K562 (cell line): ENCODE data around the gene PTP4A2. TPM values are rescaled to one million over a fixed set of nuclear protein-coding genes. Genes with fewer than 3 reads are reported as not detected.

Source experiments
- CAMTA2 ChIP-seq: fragments of 250-450 bp; sonication (Bioruptor Pico); conservative IDR thresholded peaks from 2 replicates; pipeline ENCODE4 v1.5.1; 2022
- ETS1 ChIP-seq: conservative IDR thresholded peaks from 2 replicates; pipeline ENCODE4 v1.6.1; 2011; ENCODE audit warnings: low read depth, mild to moderate bottlenecking, low read length; ENCODE audit not compliant: control insufficient read depth
- GABPB1 ChIP-seq: sonication (generic); formaldehyde crosslinking; IDR thresholded peaks from 2 replicates; pipeline ENCODE4 v1.8.0; 2022; ENCODE audit warnings: mild to moderate bottlenecking, missing genetic modification reagents
- HMGXB4 ChIP-seq: sonication (generic); formaldehyde crosslinking; IDR thresholded peaks from 2 replicates; pipeline ENCODE4 v1.8.1; 2023; ENCODE audit warnings: mild to moderate bottlenecking, missing genetic modification reagents
- MED1 ChIP-seq: sonication (generic); formaldehyde crosslinking; IDR thresholded peaks from 2 replicates; pipeline ENCODE4 v1.8.1; 2023; ENCODE audit warnings: missing genetic modification reagents, borderline replicate concordance
- MTA1 ChIP-seq: fragments of 450-650 bp; IDR thresholded peaks from 2 replicates; pipeline ENCODE4 v1.6.1; 2017; ENCODE audit warnings: borderline replicate concordance
- PHF20 ChIP-seq: fragments of 450-650 bp; IDR thresholded peaks from 2 replicates; pipeline ENCODE4 v1.6.1; 2018; ENCODE audit not compliant: partially characterized antibody
- POLR2A ChIP-seq: fragments of 450-650 bp; conservative IDR thresholded peaks from 2 replicates; pipeline ENCODE4 v1.6.1; 2016
- POLR2G ChIP-seq: fragments of 200-400 bp; formaldehyde crosslinking; IDR thresholded peaks from 2 replicates; pipeline ENCODE4 v1.6.1; 2017; ENCODE audit warnings: low read depth, mild to moderate bottlenecking, antibody characterized with exemption, low read length, moderate library complexity
- SFPQ ChIP-seq: fragments of 200-400 bp; formaldehyde crosslinking; IDR thresholded peaks from 2 replicates; pipeline ENCODE4 v1.6.1; 2017; ENCODE audit warnings: mild to moderate bottlenecking, low read depth, low read length, moderate library complexity
- TOE1 ChIP-seq, 2 experiments: fragments of 450-650 bp in 1 of 2; sonication (generic) in 1 of 2; formaldehyde crosslinking in 1 of 2; IDR thresholded peaks; 2 replicates each; pipeline versions ENCODE4 v1.7.1 to v1.8.0; 2016 to 2022; ENCODE audit warnings: borderline replicate concordance in 2 of 2, mild to moderate bottlenecking in 2 of 2, antibody characterized with exemption in 1 of 2, inconsistent platforms in 1 of 2, low read depth in 1 of 2, missing genetic modification reagents in 1 of 2, moderate library complexity in 1 of 2
- ZBTB8A ChIP-seq: fragments of 450-650 bp; IDR thresholded peaks from 2 replicates; pipeline ENCODE4 v1.6.1; 2018; ENCODE audit warnings: mild to moderate bottlenecking, moderate library complexity; ENCODE audit not compliant: partially characterized antibody
- ZBTB9 ChIP-seq: fragments of 450-650 bp; formaldehyde crosslinking; IDR thresholded peaks from 2 replicates; pipeline ENCODE4 v1.4.0; 2020; ENCODE audit warnings: mild to moderate bottlenecking, moderate library complexity
- ZNF277 ChIP-seq: fragments of 250-450 bp; sonication (Bioruptor Pico); IDR thresholded peaks from 2 replicates; pipeline ENCODE4 v1.8.0; 2022; ENCODE audit warnings: inconsistent platforms, mild to moderate bottlenecking, moderate library complexity, borderline replicate concordance
- ZNF512 ChIP-seq: IDR thresholded peaks from 2 replicates; pipeline ENCODE4 v1.6.1; 2016; ENCODE audit warnings: missing genetic modification characterization, missing compliant biosample characterization
- polyA plus RNA-seq, 8 experiments: library from polyadenylated mRNA; depleted of rRNA in 4 of 8; stranded (reverse) in 5 of 8; unstranded in 3 of 8; fragments of >200 nt; fragmentation: Nextera tagmentation in 2 of 8; fragmentation: Illumina TruSeq in 1 of 8; extraction: Ambion mirVana in 2 of 8; extraction: Trizol in 1 of 8; gene quantifications; 2 replicates each; pipeline versions ENCODE4 v1.2.1 to v1.2.3, GENCODE V29; 2011 to 2014; ENCODE audit warnings: inconsistent platforms in 1 of 8, missing spikeins in 1 of 8
- total RNA-seq, 7 experiments: library from RNA; depleted of rRNA in 6 of 7; stranded (reverse); fragments of >200 nt in 6 of 7; fragmentation: Illumina TruSeq in 2 of 7; extraction: Trizol in 2 of 7; gene quantifications; 2 replicates each; pipeline versions ENCODE4 v1.2.1 to v1.2.3, GENCODE V29; 2011 to 2021; ENCODE audit warnings: low replicate concordance in 1 of 7

PTP4A2 gene
- total and polyA plus RNA-seq, 9 of the 15 experiments (the other 6 are each of a cell fraction or from before 2014, with no cell fraction given): 197 to 870 (median 480) TPM

- peak; percentile 37; the same call in 1 of the 2 replicates for TF ChIP-seq HMGXB4 (CRISPR knock-in tag)
- no peak for TF ChIP-seq GABPB1 (CRISPR knock-in tag)
- TF ChIP-seq CAMTA2 (CRISPR knock-in tag): no peak
- TF ChIP-seq ZBTB9: 0 out of 2 replicates have a peak, but pooled peaks have one; percentile 49
- peak; percentile 63; the same call in 1 of the 2 replicates for TF ChIP-seq ETS1
- no peak for TF ChIP-seq SFPQ
- no peak for TF ChIP-seq ZNF277 (CRISPR knock-in tag)
- peak; percentile 24; the same call in 1 of the 2 replicates for TF ChIP-seq ZNF512 (tag)
- TF ChIP-seq TOE1 (IDR thresholded peaks at IDR 0.05; ENCODE audit: borderline replicate concordance): peak; percentile 80
- no peak for TF ChIP-seq TOE1 (CRISPR knock-in tag; IDR thresholded peaks at IDR 0.05; ENCODE audit: borderline replicate concordance, low read depth)
- no peak for TF ChIP-seq ZBTB8A
- TF ChIP-seq MTA1: peak; percentile 25
- TF ChIP-seq POLR2A: no peak; the same call in 1 of the 2 replicates
- peak; percentile 43; the same call in 1 of the 2 replicates for TF ChIP-seq POLR2G
- no peak for TF ChIP-seq PHF20
- no peak for TF ChIP-seq MED1
Measured at GRCh38 chr1:31939484-31940329, 1.5 kb upstream of the PTP4A2 start (continued).
